ENCODE results near the gene DNAJA3.

DNA sequence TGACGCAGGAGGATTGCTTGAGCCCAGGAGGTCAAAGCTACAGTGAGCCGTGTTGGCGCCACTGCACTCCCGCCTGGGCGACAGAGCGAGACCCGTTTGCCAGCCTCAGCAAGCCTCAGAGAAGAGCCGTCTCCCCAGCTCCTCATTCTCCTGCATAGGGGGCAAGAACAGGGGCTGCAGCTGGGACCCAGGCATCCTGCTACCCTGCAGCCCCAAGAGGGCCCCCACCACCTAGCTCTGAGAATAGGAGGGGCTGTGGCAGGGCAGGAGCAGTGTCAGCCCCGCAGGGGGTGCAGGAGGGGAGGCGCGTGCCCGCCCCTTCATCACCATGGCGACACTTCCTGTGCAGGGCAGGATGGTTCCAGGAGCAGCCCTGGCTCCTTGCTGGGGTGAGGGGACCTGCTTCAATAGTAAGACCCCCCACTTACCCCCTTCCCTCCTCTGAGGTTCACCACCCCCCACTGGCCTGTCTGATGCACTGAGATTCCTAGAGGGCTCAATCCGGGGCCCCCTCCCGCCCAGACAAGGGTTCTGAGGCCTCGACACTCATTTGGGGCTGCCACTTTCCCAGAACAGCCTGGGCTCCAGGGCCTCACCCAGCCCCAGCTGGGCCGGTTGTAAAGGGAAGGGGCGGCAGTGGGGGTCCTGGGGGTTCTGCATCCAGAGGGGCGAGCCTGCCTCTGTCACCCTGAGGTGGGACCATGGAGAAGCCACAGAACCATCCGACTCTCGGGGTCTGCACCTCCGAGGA lies 33.9 kb upstream of the DNAJA3 start:
- TF ChIP-seq, protein P1, sequence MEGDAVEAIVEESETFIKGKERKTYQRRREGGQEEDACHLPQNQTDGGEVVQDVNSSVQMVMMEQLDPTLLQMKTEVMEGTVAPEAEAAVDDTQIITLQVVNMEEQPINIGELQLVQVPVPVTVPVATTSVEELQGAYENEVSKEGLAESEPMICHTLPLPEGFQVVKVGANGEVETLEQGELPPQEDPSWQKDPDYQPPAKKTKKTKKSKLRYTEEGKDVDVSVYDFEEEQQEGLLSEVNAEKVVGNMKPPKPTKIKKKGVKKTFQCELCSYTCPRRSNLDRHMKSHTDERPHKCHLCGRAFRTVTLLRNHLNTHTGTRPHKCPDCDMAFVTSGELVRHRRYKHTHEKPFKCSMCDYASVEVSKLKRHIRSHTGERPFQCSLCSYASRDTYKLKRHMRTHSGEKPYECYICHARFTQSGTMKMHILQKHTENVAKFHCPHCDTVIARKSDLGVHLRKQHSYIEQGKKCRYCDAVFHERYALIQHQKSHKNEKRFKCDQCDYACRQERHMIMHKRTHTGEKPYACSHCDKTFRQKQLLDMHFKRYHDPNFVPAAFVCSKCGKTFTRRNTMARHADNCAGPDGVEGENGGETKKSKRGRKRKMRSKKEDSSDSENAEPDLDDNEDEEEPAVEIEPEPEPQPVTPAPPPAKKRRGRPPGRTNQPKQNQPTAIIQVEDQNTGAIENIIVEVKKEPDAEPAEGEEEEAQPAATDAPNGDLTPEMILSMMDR (IDR thresholded peaks at IDR 0.05; ENCODE audit: low read depth, low read length) = no peak
- TF ChIP-seq EZH2phosphoT487 (IDR thresholded peaks at IDR 0.05; ENCODE audit: low read depth) = no peak
